WTC11 (cell line): ENCODE data around the gene ATG7. TPM values are rescaled to one million over a fixed set of nuclear protein-coding genes. Genes with fewer than 3 reads are reported as not detected.

Experiments used
- ATAC-seq: fragments of 200-7000 bp; cut with Tn5 transposase; 2 replicates; pipeline ENCODE4 v1.10.0; 2021; ENCODE audit warnings: mild to moderate bottlenecking, moderate library complexity
- CTCF ChIA-PET: fragments of 300-600 bp; sonication (Branson Sonifier 250); formaldehyde crosslinking; loops from one replicate; lab custom pipeline; 2021; ENCODE audit warnings: antibody characterized with exemption; lab: Charles Lee
- POLR2A ChIA-PET: fragments of 350-600 bp; sonication (Branson Sonifier 250); formaldehyde crosslinking; loops from one replicate; lab custom pipeline; 2021; ENCODE audit warnings: antibody characterized with exemption; lab: Charles Lee
- DNase-seq: peaks from one replicate; pipeline ENCODE4 v3.0.0; 2021; ENCODE audit warnings: low spot score
- H3K27ac Mint-ChIP-seq: 2 replicates; pipeline ENCODE4 v1.8.0; 2021; ENCODE audit warnings: mixed read lengths
- H3K27me3 Mint-ChIP-seq: 2 replicates; pipeline ENCODE4 v1.8.0; 2021; ENCODE audit warnings: low read depth, mild to moderate bottlenecking, moderate library complexity, mixed read lengths
- H3K36me3 Mint-ChIP-seq: 2 replicates; pipeline ENCODE4 v1.8.0; 2021; ENCODE audit warnings: mixed read lengths
- H3K4me1 Mint-ChIP-seq: 2 replicates; pipeline ENCODE4 v1.8.0; 2022; ENCODE audit warnings: mixed read lengths
- H3K4me3 Mint-ChIP-seq: 2 replicates; pipeline ENCODE4 v1.8.0; 2021; ENCODE audit warnings: mild to moderate bottlenecking, moderate library complexity, mixed read lengths
- H3K9me3 Mint-ChIP-seq: 2 replicates; pipeline ENCODE4 v1.8.0; 2021; ENCODE audit warnings: mixed read lengths
- AR ChIP-seq: fragments of 250-450 bp; sonication (Bioruptor Pico); IDR thresholded peaks from 2 replicates; pipeline ENCODE4 v1.9.0; 2021; ENCODE audit warnings: mild to moderate bottlenecking
- ARID4B ChIP-seq: sonication (generic); formaldehyde crosslinking; IDR thresholded peaks from 2 replicates; pipeline ENCODE4 v1.8.0; 2023; ENCODE audit warnings: missing genetic modification reagents, mild to moderate bottlenecking, borderline replicate concordance
- ATF2 ChIP-seq: sonication (generic); formaldehyde crosslinking; IDR thresholded peaks from 2 replicates; pipeline ENCODE4 v1.8.1; 2022; ENCODE audit warnings: low read depth, missing genetic modification reagents, borderline replicate concordance
- ATF3 ChIP-seq: sonication (generic); formaldehyde crosslinking; conservative IDR thresholded peaks from 2 replicates; pipeline ENCODE4 v1.8.1; 2022; ENCODE audit warnings: mild to moderate bottlenecking, missing genetic modification reagents
- ATF6 ChIP-seq: sonication (generic); formaldehyde crosslinking; IDR thresholded peaks from 2 replicates; pipeline ENCODE4 v1.8.1; 2023; ENCODE audit warnings: mild to moderate bottlenecking, missing genetic modification reagents
- E2F1 ChIP-seq: sonication (generic); formaldehyde crosslinking; IDR thresholded peaks from 2 replicates; pipeline ENCODE4 v1.8.0; 2022; ENCODE audit warnings: mild to moderate bottlenecking, missing genetic modification reagents
- FOXP1 ChIP-seq: sonication (generic); formaldehyde crosslinking; IDR thresholded peaks from 2 replicates; pipeline ENCODE4 v1.8.0; 2022; ENCODE audit warnings: missing genetic modification reagents, mild to moderate bottlenecking, moderate library complexity, borderline replicate concordance
- IRF2 ChIP-seq: sonication (generic); formaldehyde crosslinking; IDR thresholded peaks from 2 replicates; pipeline ENCODE4 v1.8.0; 2022; ENCODE audit warnings: low read depth, missing genetic modification reagents, borderline replicate concordance
- KAT7 ChIP-seq: sonication (generic); formaldehyde crosslinking; IDR thresholded peaks from 2 replicates; pipeline ENCODE4 v1.8.1; 2023; ENCODE audit warnings: missing genetic modification reagents, mild to moderate bottlenecking, borderline replicate concordance
- NFYB ChIP-seq: sonication (generic); formaldehyde crosslinking; conservative IDR thresholded peaks from 2 replicates; pipeline ENCODE4 v1.8.0; 2022; ENCODE audit warnings: low read depth, missing genetic modification reagents
- RORB ChIP-seq: fragments of 250-450 bp; sonication (Bioruptor Pico); IDR thresholded peaks from 2 replicates; pipeline ENCODE4 v1.9.0; 2021; ENCODE audit warnings: mild to moderate bottlenecking
- TEAD4 ChIP-seq: sonication (generic); formaldehyde crosslinking; IDR thresholded peaks from 2 replicates; pipeline ENCODE4 v1.8.0; 2022; ENCODE audit warnings: mild to moderate bottlenecking, missing genetic modification reagents
- USF1 ChIP-seq: sonication (generic); formaldehyde crosslinking; IDR thresholded peaks from 2 replicates; pipeline ENCODE4 v1.8.0; 2022; ENCODE audit warnings: mild to moderate bottlenecking, missing genetic modification reagents
- ZNF138 ChIP-seq: sonication (generic); formaldehyde crosslinking; conservative IDR thresholded peaks from 2 replicates; pipeline ENCODE4 v1.8.1; 2022; ENCODE audit warnings: mild to moderate bottlenecking, moderate library complexity, missing genetic modification reagents
- ZNF219 ChIP-seq: sonication (generic); formaldehyde crosslinking; IDR thresholded peaks from 2 replicates; pipeline ENCODE4 v1.8.0; 2023; ENCODE audit warnings: missing genetic modification reagents, mild to moderate bottlenecking, borderline replicate concordance
- ZNF263 ChIP-seq: sonication (generic); formaldehyde crosslinking; IDR thresholded peaks from 2 replicates; pipeline ENCODE4 v1.8.1; 2022; ENCODE audit warnings: low read depth, mild to moderate bottlenecking, moderate library complexity, missing genetic modification reagents
- ZNF425 ChIP-seq: fragments of 250-450 bp; sonication (Bioruptor Pico); conservative IDR thresholded peaks from 2 replicates; pipeline ENCODE4 v1.9.0; 2021; ENCODE audit warnings: mild to moderate bottlenecking
- total RNA-seq: library from RNA; stranded (reverse); gene quantifications from 3 replicates; pipeline ENCODE4 v1.2.3, GENCODE V29; 2021

The ATG7 gene
- total RNA-seq, 1 experiment from 2014 or later: 17.5 TPM

GRCh38 chr3:11351451-11351850 lies 79.3 kb downstream of the ATG7 start (continued):
- TF ChIP-seq AR (CRISPR knock-in tag): no peak
- no peak for TF ChIP-seq KAT7 (CRISPR knock-in tag)
- TF ChIP-seq NFYB: no peak
- no peak for TF ChIP-seq ZNF425
- TF ChIP-seq E2F1: no peak
- TF ChIP-seq ZNF263 (CRISPR knock-in tag): no peak
- no peak for TF ChIP-seq ZNF219 (CRISPR knock-in tag)
- TF ChIP-seq TEAD4 (CRISPR knock-in tag): no peak
- TF ChIP-seq, all 79 proteins: peak for 0

- 0 out of 2 replicates have a peak, but pooled peaks cover 4% of the 10 kb centered on the region for H3K4me1 Mint-ChIP-seq
- no peak for ATAC-seq
- TF ChIP-seq IRF2 (CRISPR knock-in tag) (no peak), USF1 (CRISPR knock-in tag) (no peak), ATF2 (CRISPR knock-in tag) (no peak), ZNF138 (CRISPR knock-in tag) (no peak), ATF3 (CRISPR knock-in tag) (no peak), AR (CRISPR knock-in tag) (no peak), FOXP1 (no peak), ARID4B (CRISPR knock-in tag) (no peak), RORB (CRISPR knock-in tag) (no peak), ATF6 (CRISPR knock-in tag) (no peak)
Observed at GRCh38 chr3:11356269-11356668, 84.1 kb downstream of the ATG7 start.

More at GRCh38 chr3:11356269-11356668, 84.1 kb downstream of the ATG7 start:
- H3K27ac Mint-ChIP-seq: no peak overlapping the region
- 0 out of 2 replicates have a peak, but pooled peaks cover 6% of the 10 kb centered on the region for H3K9me3 Mint-ChIP-seq
- H3K4me3 Mint-ChIP-seq: no peak overlapping the region
- DNase-seq: no peak
- H3K36me3 Mint-ChIP-seq: peaks cover 6% of the 10 kb centered on the region; the same call in 1 of the 2 replicates
- ChIA-PET CTCF (interaction anchor here (1.4 kb wide), 1 partner anchor 23 kb away, joined by 3 read pairs; no protein-coding TSS in a partner anchor), POLR2A (no interaction called here)
- no peaks in the 10 kb centered on the region for H3K27me3 Mint-ChIP-seq
